Spleen (tissue), 11 donors: Measurements from ENCODE around the gene TLR8. TPM values are rescaled to one million over a fixed set of nuclear protein-coding genes. Genes with fewer than 3 reads are reported as not detected.

Source experiments
- DNase-seq: peaks from one replicate; pipeline ENCODE4 v3.0.0-alpha.2; 2020
- H3K27ac ChIP-seq, 8 donors: fragments of 200-600 bp; sonication (generic) in 7 of 8; 1 replicate in 4 of 8; 2 replicates in 4 of 8; pipeline versions ENCODE4 v1.5.0 to v1.8.0; 2016 to 2021; ENCODE audit warnings: inconsistent platforms in 4 of 8, mild to moderate bottlenecking in 4 of 8, moderate library complexity in 1 of 8
- H3K27me3 ChIP-seq, 7 donors: fragments of 200-600 bp; sonication (generic) in 6 of 7; replicated peaks in 1 of 7; 1 replicate in 4 of 7; 2 replicates in 3 of 7; pipeline versions ENCODE4 v1.5.0 to v1.8.0; 2016 to 2021; ENCODE audit warnings: inconsistent platforms in 3 of 7, mild to moderate bottlenecking in 1 of 7
- H3K36me3 ChIP-seq, 6 donors: fragments of 200-600 bp; sonication (generic) in 5 of 6; 1 replicate in 4 of 6; 2 replicates in 2 of 6; pipeline versions ENCODE4 v1.5.0 to v1.8.0; 2016 to 2021; ENCODE audit warnings: inconsistent platforms in 2 of 6
- H3K4me1 ChIP-seq, 6 donors: fragments of 200-600 bp; sonication (generic) in 5 of 6; 1 replicate in 3 of 6; 2 replicates in 3 of 6; pipeline versions ENCODE4 v1.5.0 to v1.8.0; 2016 to 2021; ENCODE audit warnings: inconsistent platforms in 3 of 6
- H3K4me3 ChIP-seq, 8 donors: fragments of 200-600 bp; sonication (generic) in 7 of 8; 1 replicate in 4 of 8; 2 replicates in 4 of 8; pipeline versions ENCODE4 v1.5.0 to v1.8.0; 2016 to 2021; ENCODE audit warnings: inconsistent platforms in 4 of 8, mild to moderate bottlenecking in 4 of 8, moderate library complexity in 2 of 8
- H3K9me3 ChIP-seq, 8 donors: fragments of 200-600 bp; sonication (generic) in 7 of 8; 1 replicate in 4 of 8; 2 replicates in 4 of 8; pipeline versions ENCODE4 v1.5.0 to v1.8.0; 2016 to 2021; ENCODE audit warnings: inconsistent platforms in 4 of 8
- CTCF ChIP-seq, 11 experiments: fragments of 200-600 bp in 7 of 11; fragments of 450-650 bp in 4 of 11; sonication (generic) in 4 of 11; IDR thresholded peaks in 8 of 11; conservative IDR thresholded peaks in 3 of 11; 1 replicate in 7 of 11; 2 replicates in 4 of 11; pipeline versions ENCODE4 v1.4.0 to v1.8.0; 2016 to 2021; ENCODE audit warnings: antibody characterized with exemption in 11 of 11, inconsistent platforms in 4 of 11, mild to moderate bottlenecking in 1 of 11
- POLR2A ChIP-seq, 3 donors: fragments of 450-650 bp; IDR thresholded peaks; one replicate each; pipeline ENCODE4 v1.5.1; 2017; ENCODE audit warnings: antibody characterized with exemption in 3 of 3, mild to moderate bottlenecking in 1 of 3
- POLR2AphosphoS5 ChIP-seq, 3 donors: sonication (generic); formaldehyde crosslinking; IDR thresholded peaks; one replicate each; pipeline ENCODE4 v1.5.1; 2017; ENCODE audit warnings: antibody characterized with exemption in 3 of 3
- WGBS, 5 donors: extraction: QIAGEN DNeasy Blood & Tissue Kit in 3 of 5; methylation state at CpG; one replicate each; pipeline versions ENCODE4 v1.1.5 to v1.1.7; 2013 to 2018; 5-methylcytosine and 5-hydroxymethylcytosine counted together
- intact Hi-C: fragments of 100-400 bp; cut with DNase I; formaldehyde crosslinking; loops from one replicate; pipeline ENCODE4 v1.15.0; 2023; ENCODE audit warnings: low total_unique reads
- polyA plus RNA-seq, 3 donors: library from polyadenylated mRNA; stranded (reverse); fragments of 200-250 nt; gene quantifications; one replicate each; pipeline ENCODE4 v1.2.1, GENCODE V29; 2013
- total RNA-seq, 7 donors: library from RNA; depleted of rRNA in 3 of 7; stranded (reverse); fragments of >200 nt in 3 of 7; fragmentation: NEBNext Ultra II Directional in 4 of 7; extraction: Animal tissue kit (Norgen Biotek cat#: 25700) in 4 of 7; gene quantifications; one replicate each; pipeline versions ENCODE4 v1.1.0 to v1.2.1, GENCODE V29; 2016 to 2021
- donor health status: healthy with polysubstance abuse.
- donor health status: DM: no; HTN: no; CAD: no; lungs with moderate emphysema.
- donor health status: DM: no; HTN: no; CAD: no.
- donor health status: Bipolar disorder and iron deficiency.
- donor health status: healthy.
- donor health status: DM: no; HTN: no; CAD: no.
- donor health status: DM: yes; HTN: yes; CAD: no.

Gene TLR8
- total and polyA plus RNA-seq, 10 donors: 1.1 to 76.5 (median 23.0) TPM

GRCh38 chrX:12886545-12886944 lies 19.9 kb upstream of the TLR8 start:
- WGBS, 5 donors: 81 to 97% (median 86%) methylated on average over 3 of the region's 3 CpGs
- peaks cover 0 to 2% (median 0%) of the 10 kb centered on the region in 7 donors for H3K27me3 ChIP-seq
- TF ChIP-seq POLR2AphosphoS5 (IDR thresholded peaks at IDR 0.05): no peak
- TF ChIP-seq CTCF (IDR thresholded peaks at IDR 0.05 in 8 of 11, conservative IDR thresholded peaks at IDR 0.05 in 3 of 11): no peak
- no peak for TF ChIP-seq POLR2A (IDR thresholded peaks at IDR 0.05)
- no peaks in the 10 kb centered on the region for H3K9me3 ChIP-seq
- H3K4me3 ChIP-seq: no peak overlapping the region
- DNase-seq: no peak
- H3K4me1 ChIP-seq: peaks cover 3 to 24% (median 14%) of the 10 kb centered on the region in 6 donors
- H3K27ac ChIP-seq: no peak overlapping the region
- peaks cover 0 to 4% (median 0%) of the 10 kb centered on the region in 6 donors for H3K36me3 ChIP-seq
- intact Hi-C loops: no loop called here

GRCh38 chrX:12887141-12887540 lies 19.3 kb upstream of the TLR8 start:
- peaks cover 3 to 29% (median 14%) of the 10 kb centered on the region in 6 donors for H3K4me1 ChIP-seq
- H3K27me3 ChIP-seq: peaks cover 0 to 2% (median 0%) of the 10 kb centered on the region in 7 donors
- intact Hi-C loops: no loop called here
- no peak overlapping the region for H3K4me3 ChIP-seq
- 75 to 91% (median 85%) methylated on average over 2 of the region's 2 CpGs for WGBS, 5 donors
- H3K9me3 ChIP-seq: no peaks in the 10 kb centered on the region
- no peak for TF ChIP-seq CTCF (IDR thresholded peaks at IDR 0.05 in 8 of 11, conservative IDR thresholded peaks at IDR 0.05 in 3 of 11)
- no peak for TF ChIP-seq POLR2AphosphoS5 (IDR thresholded peaks at IDR 0.05)
- TF ChIP-seq POLR2A (IDR thresholded peaks at IDR 0.05): no peak
- DNase-seq: no peak
- H3K27ac ChIP-seq: no peak overlapping the region
- peaks cover 0 to 4% (median 0%) of the 10 kb centered on the region in 6 donors for H3K36me3 ChIP-seq

GRCh38 chrX:12887767-12888166 lies 18.7 kb upstream of the TLR8 start:
- 61 to 77% (median 73%) methylated on average over 3 of the region's 3 CpGs for WGBS, 5 donors
- Histone ChIP-seq H3K4me3 (no peak overlapping the region), H3K27me3 (peaks cover 0 to 2% (median 0%) of the 10 kb centered on the region in 7 donors), H3K4me1 (peaks cover 3 to 36% (median 16%) of the 10 kb centered on the region in 6 donors), H3K27ac (no peak overlapping the region), H3K9me3 (no peaks in the 10 kb centered on the region), H3K36me3 (peaks cover 0 to 4% (median 0%) of the 10 kb centered on the region in 6 donors)
- intact Hi-C loops: no loop called here
- TF ChIP-seq POLR2A (IDR thresholded peaks at IDR 0.05): no peak
- TF ChIP-seq POLR2AphosphoS5 (IDR thresholded peaks at IDR 0.05): no peak
- no peak for TF ChIP-seq CTCF (IDR thresholded peaks at IDR 0.05 in 8 of 11, conservative IDR thresholded peaks at IDR 0.05 in 3 of 11)
- DNase-seq: no peak

- intact Hi-C loops: loop anchor here (10.0 kb wide), 1 partner anchor 76 kb away; no protein-coding TSS in a partner anchor
- H3K36me3 ChIP-seq: peaks cover 0 to 3% (median 0%) of the 10 kb centered on the region in 6 donors
These were observed 16.0 kb upstream of the TLR8 start for GRCh38 chrX:12890467-12890866.

More at GRCh38 chrX:12890467-12890866, 16.0 kb upstream of the TLR8 start:
- Histone ChIP-seq H3K4me1 (peaks cover 3 to 55% (median 19%) of the 10 kb centered on the region in 6 donors), H3K9me3 (no peaks in the 10 kb centered on the region), H3K27ac (peak overlapping the region in 7 of 8 donors; percentile 35 to 81 (median 73)), H3K4me3 (no peak overlapping the region), H3K27me3 (peaks cover 0 to 2% (median 0%) of the 10 kb centered on the region in 7 donors)
- WGBS, 5 donors: 11 to 40% (median 25%) methylated on average over 5 of the region's 5 CpGs
- no peak for DNase-seq
- TF ChIP-seq POLR2A (IDR thresholded peaks at IDR 0.05) (no peak), POLR2AphosphoS5 (IDR thresholded peaks at IDR 0.05) (no peak), CTCF (IDR thresholded peaks at IDR 0.05 in 8 of 11, conservative IDR thresholded peaks at IDR 0.05 in 3 of 11) (no peak)
